VCaP (cell line): ENCODE results near the gene TMEM243.

Source experiments
- H3K27ac ChIP-seq: fragments of 450-650 bp; 2 replicates; pipeline ENCODE4 v1.5.1; 2017
- CTCF ChIP-seq: fragments of 450-650 bp; conservative IDR thresholded peaks from 2 replicates; pipeline ENCODE4 v1.5.1; 2017; ENCODE audit warnings: mild to moderate bottlenecking, moderate library complexity

The TMEM243 gene

GRCh38 chr7:87178320-87178719, 41.2 kb downstream of the TMEM243 start:
- H3K27ac ChIP-seq: no peak overlapping the region
- no peak for TF ChIP-seq CTCF

GRCh38 chr7:87173471-87173870, 46.1 kb downstream of the TMEM243 start:
- no peak overlapping the region for H3K27ac ChIP-seq
- TF ChIP-seq CTCF: no peak

GRCh38 chr7:87171282-87171934, 48.1 kb downstream of the TMEM243 start:
- TF ChIP-seq CTCF: no peak
- H3K27ac ChIP-seq: no peak overlapping the region

GRCh38 chr7:87170828-87171227, 48.7 kb downstream of the TMEM243 start:
- no peak overlapping the region for H3K27ac ChIP-seq
- no peak for TF ChIP-seq CTCF

- TF ChIP-seq CTCF: no peak
Measured at GRCh38 chr7:87164433-87164832, 55.1 kb downstream of the TMEM243 start.

GRCh38 chr7:87159538-87159937, 60.0 kb downstream of the TMEM243 start:
- H3K27ac ChIP-seq: no peak overlapping the region
- no peak for TF ChIP-seq CTCF

More at GRCh38 chr7:87164433-87164832, 55.1 kb downstream of the TMEM243 start:
- no peak overlapping the region for H3K27ac ChIP-seq

GRCh38 chr7:87156709-87157108, 62.8 kb downstream of the TMEM243 start:
- no peak for TF ChIP-seq CTCF
- no peak overlapping the region for H3K27ac ChIP-seq
